HG02840 (cell line): ENCODE data around the gene HBB.
"Not testable (repeated sequence)": the region's sequence is repeated elsewhere in the genome, so short reads cannot be mapped to it uniquely, and the experiment has no call there.

Experiments
- ATAC-seq: cut with Tn5 transposase; IDR thresholded peaks from one replicate; pipeline ENCODE4 v1.9.1; 2021; ENCODE audit warnings: mild to moderate bottlenecking, moderate library complexity, moderate number of reproducible peaks; ENCODE audit not compliant: unreplicated experiment, low FRiP score

Gene HBB

DNA sequence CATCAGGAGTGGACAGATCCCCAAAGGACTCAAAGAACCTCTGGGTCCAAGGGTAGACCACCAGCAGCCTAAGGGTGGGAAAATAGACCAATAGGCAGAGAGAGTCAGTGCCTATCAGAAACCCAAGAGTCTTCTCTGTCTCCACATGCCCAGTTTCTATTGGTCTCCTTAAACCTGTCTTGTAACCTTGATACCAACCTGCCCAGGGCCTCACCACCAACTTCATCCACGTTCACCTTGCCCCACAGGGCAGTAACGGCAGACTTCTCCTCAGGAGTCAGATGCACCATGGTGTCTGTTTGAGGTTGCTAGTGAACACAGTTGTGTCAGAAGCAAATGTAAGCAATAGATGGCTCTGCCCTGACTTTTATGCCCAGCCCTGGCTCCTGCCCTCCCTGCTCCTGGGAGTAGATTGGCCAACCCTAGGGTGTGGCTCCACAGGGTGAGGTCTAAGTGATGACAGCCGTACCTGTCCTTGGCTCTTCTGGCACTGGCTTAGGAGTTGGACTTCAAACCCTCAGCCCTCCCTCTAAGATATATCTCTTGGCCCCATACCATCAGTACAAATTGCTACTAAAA, at the start of gene HBB:
Gene HBB (minus strand): TSS at position 340 of the 579 bp plus-strand sequence. CDS start 50 bp downstream, at position 290.
- no peak for ATAC-seq

- no peak for ATAC-seq
These were observed 48.7 kb upstream of the HBB start for GRCh38 chr11:5275369-5276110.

GRCh38 chr11:5274395-5274794, 47.5 kb upstream of the HBB start:
- no peak for ATAC-seq

- no peak for ATAC-seq
These were observed 45.6 kb upstream of the HBB start for GRCh38 chr11:5272395-5273017.

DNA sequence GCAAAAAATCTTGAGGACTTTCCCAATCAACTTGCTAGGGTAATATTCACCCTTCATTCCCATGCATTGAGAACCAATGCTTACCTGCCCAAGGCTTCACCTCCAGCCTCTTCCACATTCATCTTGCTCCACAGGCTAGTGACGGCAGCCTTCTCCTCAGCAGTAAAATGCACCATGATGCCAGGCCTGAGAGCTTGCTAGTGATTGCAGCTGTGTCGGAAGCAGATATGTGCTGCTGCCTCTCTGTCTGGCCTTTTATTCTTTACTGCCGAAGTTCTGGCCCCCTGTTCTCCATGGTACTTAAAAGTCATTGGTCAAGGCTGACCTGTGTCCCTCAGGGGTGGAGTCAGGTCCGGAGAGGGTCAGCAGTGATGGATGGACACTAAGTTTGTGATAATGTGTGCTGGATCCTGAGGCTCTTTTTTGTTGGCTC, 42.9 kb upstream of the HBB start, which contains the start of gene HBE1:
Gene HBE1 (minus strand): TSS at position 231 of the 433 bp plus-strand sequence. CDS start 55 bp downstream, at position 176.
- no peak for ATAC-seq

DNA sequence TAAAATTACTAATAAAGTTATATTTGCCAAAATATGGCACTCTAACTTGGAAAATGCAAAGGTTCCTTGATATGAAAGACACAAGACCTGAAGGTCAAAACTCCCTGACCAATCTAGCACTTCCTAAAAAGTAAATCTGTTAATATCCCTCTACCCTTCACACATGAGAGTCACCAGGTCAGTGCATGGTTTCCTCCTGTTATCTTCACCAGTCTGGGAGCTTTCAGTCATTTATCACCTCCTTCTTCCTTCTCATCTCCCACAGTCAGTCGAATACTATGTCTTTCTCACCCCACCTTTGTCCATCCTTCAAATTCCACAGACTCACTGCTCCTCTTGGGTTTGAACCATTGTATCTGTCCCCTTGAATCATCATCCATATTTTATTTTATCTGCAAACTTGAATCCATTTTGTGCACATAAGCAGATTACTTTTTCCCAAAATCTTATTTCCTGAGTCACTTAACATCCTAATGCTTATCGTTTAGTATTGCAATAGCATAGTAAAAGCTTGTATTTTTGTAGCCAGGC, 40.2 kb upstream of the HBB start:
- ATAC-seq = no peak

GRCh38 chr11:5266609-5267008, 39.7 kb upstream of the HBB start:
- no peak for ATAC-seq

- no peak for ATAC-seq
These were observed 39.0 kb upstream of the HBB start for GRCh38 chr11:5265832-5266231.

GRCh38 chr11:5258543-5259262, 31.8 kb upstream of the HBB start:
- ATAC-seq = no peak

GRCh38 chr11:5257296-5257695, 30.4 kb upstream of the HBB start:
- no peak for ATAC-seq

- ATAC-seq = not testable (repeated sequence)
These were observed 28.0 kb upstream of the HBB start, which contains the start of gene HBG2 for GRCh38 chr11:5254646-5255413. Gene HBG2 (minus strand): TSS chr11:5254781. CDS start chr11:5254728, 53 bp downstream.

GRCh38 chr11:5254023-5254422, 27.2 kb upstream of the HBB start:
- ATAC-seq = not testable (repeated sequence)

DNA sequence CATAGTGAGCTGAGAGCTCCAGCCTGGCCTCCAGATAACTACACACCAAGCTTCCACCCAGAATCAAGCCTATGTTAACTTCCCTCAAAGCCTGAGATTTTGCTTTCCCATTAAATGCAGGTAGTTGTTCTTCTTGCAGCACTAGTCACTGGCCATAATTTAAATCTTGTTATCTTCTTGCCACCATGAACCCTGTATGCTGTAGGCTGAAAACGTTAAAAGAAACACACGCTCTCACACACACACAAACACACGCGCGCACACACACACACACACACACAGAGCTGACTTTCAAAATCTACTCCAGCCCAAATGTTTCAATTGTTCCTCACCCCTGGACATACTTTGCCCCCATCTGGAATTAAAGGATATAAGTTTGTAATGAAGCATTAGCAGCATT, 26.6 kb upstream of the HBB start:
- not testable (repeated sequence) for ATAC-seq

DNA sequence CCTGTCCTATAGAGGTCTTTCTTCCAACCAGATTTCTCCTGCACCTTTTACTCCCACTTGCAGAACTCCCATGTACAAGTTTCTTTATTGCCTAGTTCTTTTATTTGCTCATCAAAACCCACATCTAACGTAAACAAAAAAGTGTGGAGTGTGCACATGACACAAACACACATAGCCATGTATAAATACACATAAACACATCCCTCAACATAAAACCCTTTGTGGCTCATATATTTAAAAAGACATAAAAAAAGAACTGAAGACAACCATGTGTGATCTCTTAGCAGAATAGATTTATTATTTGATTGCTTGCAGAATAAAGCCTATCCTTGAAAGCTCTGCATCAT, 26.0 kb upstream of the HBB start:
- no peak for ATAC-seq

GRCh38 chr11:5252192-5252918, 25.5 kb upstream of the HBB start:
- no peak for ATAC-seq

DNA sequence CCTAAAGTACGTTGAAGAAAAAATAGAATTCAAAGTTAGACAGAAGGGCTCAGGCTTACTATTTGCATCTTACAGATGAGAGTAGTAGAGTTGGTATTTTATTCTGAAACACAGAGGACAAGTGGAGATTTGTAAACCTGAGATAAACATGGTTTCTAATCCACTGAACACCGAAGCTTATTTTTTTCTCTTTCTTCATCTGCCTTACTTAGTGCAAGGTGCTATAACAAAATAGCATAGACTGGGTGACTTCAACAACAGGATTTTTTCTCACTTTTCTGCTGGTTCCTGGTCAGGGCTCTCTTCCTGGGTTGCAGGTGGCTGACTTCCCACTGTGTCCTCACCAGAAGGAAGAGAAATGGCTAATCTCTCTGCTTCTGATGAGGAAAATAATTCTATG, 24.9 kb upstream of the HBB start:
- ATAC-seq = no peak

DNA sequence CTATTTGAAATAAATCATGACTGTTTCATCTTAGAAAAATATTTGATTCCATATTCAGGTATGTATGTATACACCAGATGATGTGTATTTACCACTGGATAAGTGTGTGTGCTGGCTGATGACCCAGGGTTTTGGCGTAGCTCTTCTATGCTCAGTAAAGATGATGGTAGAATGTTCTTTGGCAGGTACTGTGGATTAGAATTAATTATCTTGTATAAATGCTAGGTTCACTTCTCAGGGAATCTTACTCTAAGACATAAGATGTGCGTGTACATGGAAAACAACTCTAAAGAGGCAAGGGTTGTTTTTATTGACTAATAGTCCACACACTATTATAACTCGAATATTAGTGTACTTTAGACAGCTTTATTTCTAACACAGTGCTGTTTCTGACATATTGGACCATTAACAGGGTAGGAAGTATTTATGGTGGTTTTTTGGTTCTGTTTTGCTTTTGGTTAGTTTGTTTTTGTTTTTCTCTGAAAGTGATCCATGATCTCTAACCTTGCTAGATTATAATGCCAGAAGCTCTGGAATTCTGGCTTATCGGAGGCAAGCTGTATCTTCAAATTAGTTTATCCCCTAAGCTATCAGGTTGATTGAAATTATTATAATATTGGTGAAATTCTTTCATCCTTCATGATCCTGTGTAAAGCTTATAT, 23.8 kb upstream of the HBB start:
- ATAC-seq = no peak

DNA sequence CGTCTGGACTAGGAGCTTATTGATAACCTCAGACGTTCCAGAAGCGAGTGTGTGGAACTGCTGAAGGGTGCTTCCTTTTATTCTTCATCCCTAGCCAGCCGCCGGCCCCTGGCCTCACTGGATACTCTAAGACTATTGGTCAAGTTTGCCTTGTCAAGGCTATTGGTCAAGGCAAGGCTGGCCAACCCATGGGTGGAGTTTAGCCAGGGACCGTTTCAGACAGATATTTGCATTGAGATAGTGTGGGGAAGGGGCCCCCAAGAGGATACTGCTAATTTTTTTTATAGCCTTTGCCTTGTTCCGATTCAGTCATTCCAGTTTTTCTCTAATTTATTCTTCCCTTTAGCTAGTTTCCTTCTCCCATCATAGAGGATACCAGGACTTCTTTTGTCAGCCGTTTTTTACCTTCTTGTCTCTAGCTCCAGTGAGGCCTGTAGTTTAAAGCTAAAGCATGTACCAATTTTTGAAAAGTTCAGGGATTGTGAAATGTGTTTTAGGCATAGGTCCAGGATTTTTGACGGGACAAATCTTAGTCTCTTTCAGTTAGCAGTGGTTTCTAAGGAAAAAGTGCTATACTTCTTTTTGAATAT, 23.0 kb upstream of the HBB start, which contains the start of gene HBG1:
Gene HBG1 (minus strand): TSS at position 51 of the 590 bp plus-strand sequence. CDS start 53 bp downstream, outside the sequence.
- ATAC-seq = not testable (repeated sequence)
